GM12874 (cell line): Measurements from ENCODE around the gene TRIM3.

Experiments used
- TF ChIP-seq, protein P1 (sequence below): IDR thresholded peaks from 2 replicates; pipeline ENCODE4 v1.5.1; 2011; ENCODE audit warnings: low read depth, mild to moderate bottlenecking, control low read depth, low read length, moderate library complexity; ENCODE audit not compliant: insufficient read depth

TRIM3 gene

DNA sequence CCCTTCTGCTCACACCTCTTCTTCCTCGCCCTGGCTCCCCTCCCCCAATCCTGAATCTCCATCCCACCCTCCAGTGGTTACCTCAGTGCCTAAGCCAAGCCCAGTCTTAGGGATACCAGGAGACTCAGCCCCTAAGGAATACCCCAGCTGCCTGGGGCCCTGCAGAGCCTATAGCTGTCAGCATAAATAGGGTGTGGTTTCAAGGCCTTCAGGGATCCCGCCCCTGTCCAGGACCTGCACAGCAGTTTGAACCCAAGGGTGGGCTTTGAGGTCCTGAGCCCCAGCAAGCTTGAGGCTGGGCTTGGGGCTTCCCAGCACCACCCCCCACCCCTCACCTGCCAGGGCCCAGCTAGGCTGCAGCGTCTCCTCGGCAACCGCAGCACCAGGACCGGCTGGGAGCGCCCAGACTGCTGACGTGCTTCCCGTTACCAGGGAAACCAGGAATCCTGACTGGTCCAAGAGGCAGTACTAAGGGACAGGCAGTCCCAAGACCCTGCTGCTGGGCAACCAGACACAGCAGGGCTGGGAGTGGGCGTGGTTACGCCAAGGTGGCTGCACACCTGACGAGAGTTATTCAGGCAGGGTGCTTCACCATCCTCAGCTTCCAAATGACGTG is 68.6 kb downstream of the TRIM3 start:
- TF ChIP-seq, protein P1, sequence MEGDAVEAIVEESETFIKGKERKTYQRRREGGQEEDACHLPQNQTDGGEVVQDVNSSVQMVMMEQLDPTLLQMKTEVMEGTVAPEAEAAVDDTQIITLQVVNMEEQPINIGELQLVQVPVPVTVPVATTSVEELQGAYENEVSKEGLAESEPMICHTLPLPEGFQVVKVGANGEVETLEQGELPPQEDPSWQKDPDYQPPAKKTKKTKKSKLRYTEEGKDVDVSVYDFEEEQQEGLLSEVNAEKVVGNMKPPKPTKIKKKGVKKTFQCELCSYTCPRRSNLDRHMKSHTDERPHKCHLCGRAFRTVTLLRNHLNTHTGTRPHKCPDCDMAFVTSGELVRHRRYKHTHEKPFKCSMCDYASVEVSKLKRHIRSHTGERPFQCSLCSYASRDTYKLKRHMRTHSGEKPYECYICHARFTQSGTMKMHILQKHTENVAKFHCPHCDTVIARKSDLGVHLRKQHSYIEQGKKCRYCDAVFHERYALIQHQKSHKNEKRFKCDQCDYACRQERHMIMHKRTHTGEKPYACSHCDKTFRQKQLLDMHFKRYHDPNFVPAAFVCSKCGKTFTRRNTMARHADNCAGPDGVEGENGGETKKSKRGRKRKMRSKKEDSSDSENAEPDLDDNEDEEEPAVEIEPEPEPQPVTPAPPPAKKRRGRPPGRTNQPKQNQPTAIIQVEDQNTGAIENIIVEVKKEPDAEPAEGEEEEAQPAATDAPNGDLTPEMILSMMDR = no peak

DNA sequence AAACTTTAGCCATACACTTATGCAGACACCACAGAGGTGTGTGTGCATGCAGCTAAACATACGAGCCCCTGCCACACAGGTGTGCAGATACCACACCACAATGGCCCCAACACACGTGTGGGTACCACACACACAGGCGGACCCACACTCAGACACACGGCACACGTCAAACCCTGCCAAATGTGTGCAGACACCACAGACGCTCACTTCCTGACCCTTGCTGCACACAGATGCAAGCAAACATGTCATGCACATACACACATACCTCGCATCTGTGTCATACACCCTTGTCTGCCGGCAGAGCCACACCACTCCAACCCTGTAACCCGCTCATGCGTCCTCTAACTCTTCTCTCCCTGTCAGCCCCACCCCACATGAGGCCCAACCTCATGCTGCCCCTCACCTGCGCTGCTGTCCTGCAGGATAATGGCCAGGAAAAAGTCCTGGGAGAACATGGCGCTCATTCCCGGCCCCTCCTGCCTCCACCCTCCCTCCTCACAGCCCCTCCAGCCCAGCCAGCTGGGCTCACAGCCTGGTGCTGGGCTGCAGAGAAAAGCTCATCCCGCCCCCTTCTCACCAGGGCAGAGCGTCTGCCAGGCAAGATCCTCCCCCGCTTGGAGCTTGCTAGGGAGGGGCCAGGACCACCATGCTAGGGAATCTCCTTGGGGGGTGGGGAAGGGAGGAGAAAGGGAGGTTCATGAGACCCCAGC is 69.2 kb downstream of the TRIM3 start:
- TF ChIP-seq, protein P1 = no peak

DNA sequence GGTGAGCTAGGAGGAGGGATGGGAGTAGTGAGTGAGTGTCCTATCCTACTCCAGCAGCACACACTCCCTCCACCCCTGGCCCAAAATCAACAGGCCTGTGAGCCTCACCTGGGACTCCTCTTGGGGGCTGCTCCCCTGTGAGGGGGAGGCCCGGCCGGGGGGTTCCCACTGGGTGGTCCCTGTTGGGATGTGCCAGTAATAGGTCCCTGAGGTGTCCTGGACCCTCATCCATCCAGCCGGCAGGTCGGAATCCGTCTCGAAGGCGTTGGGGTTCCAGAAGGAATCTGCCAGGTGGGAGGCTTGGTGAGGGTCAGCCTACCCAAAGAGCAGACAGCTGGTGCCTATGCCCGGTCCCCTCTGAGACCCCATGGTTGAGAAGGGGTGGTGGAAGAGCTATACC is 70.2 kb downstream of the TRIM3 start:
- TF ChIP-seq, protein P1 = no peak

DNA sequence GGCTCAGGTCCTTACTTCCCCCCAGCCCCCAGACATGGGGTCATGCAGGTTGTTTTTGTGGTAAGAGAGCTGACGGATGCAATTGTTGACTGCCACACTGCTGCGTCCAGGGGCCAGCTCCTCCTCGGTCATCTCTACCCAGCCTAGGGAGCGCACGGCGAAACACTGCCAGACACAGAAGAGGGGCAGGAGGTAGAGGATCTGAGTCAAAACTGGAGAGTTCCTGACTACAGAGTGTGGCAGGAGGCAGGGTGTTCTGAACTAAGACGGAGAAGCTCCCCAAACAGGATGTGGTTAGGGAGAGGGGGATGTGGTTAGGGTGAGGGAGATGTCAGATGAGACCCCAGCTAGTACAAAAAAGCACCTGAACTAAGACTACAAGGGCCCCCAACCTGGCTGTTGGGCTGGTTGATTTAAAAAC is 71.2 kb downstream of the TRIM3 start:
- TF ChIP-seq, protein P1 = no peak

DNA sequence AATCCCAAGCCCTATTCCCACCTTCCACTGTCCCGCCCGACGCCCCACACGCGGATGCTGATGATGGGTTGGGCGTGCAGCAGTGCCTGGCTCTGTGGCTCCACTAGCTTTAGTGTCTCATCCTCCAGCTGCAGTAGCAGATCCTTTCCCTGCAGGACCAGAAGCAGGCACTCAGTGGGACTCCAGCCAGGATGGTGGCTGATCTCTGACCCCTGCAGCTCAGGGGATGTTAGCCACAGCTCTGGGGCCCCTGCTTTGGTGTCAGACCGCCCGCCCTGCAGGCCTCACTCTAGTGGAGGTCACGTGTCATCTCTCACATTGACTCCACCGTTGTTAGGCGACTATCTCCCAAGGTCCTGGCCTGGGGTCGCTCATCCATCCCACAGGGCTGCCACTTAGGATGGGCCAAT is 71.7 kb downstream of the TRIM3 start:
- TF ChIP-seq, protein P1 = no peak

DNA sequence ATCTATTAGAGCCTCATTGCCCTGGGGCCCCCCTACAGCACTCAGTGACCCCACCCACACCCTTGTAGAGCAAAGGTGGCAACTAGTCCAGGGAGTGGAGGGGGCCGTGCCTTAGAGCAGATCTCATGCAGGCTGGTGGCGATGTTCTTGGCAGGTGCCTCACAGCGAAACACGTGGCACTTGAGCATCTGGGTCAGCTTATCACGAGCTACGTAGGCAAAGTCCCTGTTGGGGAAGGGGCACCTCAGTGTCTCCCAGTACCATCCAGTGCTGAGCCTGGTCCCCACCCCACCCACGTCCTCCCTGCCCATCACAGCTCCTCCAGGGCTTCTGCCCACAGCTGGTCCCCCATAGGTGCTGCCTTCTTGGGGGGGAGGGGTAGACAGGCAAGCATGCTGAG is 72.3 kb downstream of the TRIM3 start:
- TF ChIP-seq, protein P1 = no peak

DNA sequence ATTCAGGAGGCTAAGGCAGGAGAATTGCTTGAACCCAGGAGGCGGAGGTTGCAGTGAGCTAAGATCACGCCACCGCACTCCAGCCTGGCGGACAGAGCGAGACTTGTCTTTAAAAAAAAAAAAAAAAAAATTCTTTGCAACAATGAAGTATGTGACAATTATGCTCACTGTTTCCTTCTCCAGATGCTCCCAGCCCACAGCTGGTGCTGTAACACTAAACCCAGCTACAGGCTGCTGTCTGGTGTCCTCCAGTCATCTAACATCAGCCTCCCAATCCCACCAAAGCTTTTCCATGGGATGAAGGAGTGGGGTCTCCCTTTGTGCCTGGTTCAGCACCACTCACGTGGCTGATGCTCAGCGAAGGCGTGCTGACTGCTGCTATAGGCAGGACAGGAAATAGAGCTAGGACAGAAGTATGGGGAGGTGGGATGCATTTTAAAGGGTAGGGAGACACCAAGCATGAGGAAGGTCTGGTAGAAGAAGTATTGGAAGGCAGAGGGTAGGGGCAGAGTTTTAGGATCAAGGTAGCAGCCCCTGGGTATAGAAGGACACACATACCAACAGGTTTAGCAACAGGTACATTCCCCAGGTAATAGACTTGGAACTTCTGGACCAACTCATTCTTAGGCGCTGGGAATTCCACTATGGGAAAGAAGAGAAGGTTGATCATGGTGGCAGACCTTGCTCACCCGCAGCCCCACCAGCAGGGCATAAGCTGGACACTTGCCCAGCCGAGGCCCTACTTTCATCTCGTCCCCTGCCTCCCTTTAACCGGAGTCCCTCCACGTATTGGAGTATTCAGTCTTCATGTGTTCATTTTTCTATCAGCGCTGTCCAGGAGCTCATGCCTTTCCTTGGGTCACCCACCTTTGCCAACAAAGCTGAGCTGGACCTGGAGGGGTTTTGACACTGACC is 73.1 kb downstream of the TRIM3 start:
- TF ChIP-seq, protein P1 = no peak
